ENCODE results near the gene KRT9. TPM values are rescaled to one million over a fixed set of nuclear protein-coding genes. Genes with fewer than 3 reads are reported as not detected.

KRT9 gene
- total and polyA plus RNA-seq, 4 donors: 0.11 TPM; not detected in 3

DNA sequence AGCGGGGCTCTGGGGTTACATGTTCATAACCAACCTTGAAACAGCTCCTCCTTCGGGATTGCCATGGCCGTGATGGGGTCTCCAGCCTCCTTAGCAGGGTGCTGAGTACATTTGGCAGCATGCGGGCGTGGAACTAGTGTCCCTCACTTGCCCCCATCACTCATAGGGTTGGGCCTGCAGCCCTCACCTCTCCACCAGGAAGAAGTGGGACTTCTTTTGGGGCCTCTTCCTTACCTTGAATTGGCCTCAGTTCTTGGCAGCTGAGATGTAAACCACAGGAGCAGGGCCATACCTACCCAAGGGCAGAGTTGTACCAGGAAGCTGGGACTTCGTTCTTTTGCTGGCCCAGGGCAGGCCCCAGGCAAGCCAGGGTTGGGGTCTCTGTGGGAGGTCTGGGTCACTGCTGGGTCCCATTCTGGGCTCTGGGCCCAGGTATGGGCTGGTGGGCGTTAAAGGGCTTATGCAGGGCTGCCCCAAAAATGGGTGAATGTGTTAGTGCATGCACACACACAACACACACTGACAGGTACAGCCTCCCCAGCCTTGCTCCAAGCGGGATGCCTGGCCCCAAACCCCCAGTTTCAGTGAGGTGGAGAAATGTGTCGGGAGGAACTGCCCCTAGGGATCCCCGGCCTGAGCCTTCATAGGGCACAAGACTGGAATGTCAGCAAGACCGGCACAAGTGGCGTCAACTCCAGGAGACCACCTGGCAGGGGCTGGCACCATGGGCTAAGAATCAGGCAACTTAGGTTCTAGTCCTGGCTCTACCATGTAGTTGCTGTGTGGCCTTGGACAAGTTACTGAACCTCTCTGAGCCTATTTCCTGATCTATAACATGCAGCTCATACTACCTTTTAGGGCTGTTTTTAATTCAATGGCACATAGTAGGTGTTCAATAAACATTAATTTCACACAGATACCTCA is 49.3 kb downstream of the KRT9 start:
- Histone ChIP-seq H3K27me3 (ENCODE audit: control insufficient read depth, insufficient read depth, low read length) (peaks cover 14% of the 10 kb centered on the region), H3K27ac (ENCODE audit: low read depth, low read length) (no peak overlapping the region), H3K36me3 (ENCODE audit: control insufficient read depth, insufficient read depth, low read length) (no peaks in the 10 kb centered on the region), H3K4me1 (ENCODE audit: control insufficient read depth, insufficient read depth, low read length) (peaks cover 22% of the 10 kb centered on the region), H3K4me3 (ENCODE audit: low read depth, low read length) (no peak overlapping the region), H3K9me3 (ENCODE audit: control insufficient read depth, insufficient read depth, low read length) (no peaks in the 10 kb centered on the region)
- no peak for DNase-seq (ENCODE audit: low read depth in 4 of 6, low spot score in 6 of 6)
- WGBS (ENCODE audit: insufficient coverage): 87% methylated on average over 10 of the region's 12 CpGs

DNA sequence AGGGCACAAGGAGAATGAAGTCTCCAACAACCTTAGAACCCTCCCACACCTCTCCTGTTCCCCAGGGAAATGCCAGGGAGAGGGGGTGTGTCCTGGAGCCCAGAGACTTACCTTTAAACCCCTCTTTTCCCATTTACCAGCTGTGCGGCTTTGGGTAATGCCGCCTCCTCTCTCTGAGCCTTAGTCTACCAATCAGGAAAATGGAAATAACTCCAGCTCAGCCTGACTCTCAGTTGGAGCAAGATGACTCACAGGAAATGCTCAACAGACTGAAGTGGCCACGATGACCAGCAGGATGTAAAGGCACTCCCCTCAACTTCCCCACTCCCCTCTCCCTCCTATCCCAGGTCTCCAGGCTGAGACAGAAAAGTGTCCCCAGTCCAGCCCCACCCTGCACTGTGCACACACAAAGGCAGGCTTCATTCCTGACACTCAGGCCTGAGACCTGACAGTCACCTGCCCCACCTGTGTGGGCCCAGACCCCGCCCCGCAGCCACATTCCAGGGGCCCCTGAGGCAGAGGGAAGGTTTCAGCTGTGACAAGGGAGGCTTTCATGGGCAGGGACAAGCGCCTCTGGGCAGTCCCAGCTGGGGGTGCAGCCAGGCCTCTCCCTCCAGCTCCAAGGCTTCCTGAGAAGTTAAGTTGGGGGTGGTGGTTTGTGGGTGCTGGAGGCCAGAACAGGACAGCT is 50.1 kb downstream of the KRT9 start:
- WGBS (ENCODE audit: insufficient coverage): 75% methylated on average over 6 of the region's 6 CpGs
- no peak for DNase-seq (ENCODE audit: low read depth in 4 of 6, low spot score in 6 of 6)

DNA sequence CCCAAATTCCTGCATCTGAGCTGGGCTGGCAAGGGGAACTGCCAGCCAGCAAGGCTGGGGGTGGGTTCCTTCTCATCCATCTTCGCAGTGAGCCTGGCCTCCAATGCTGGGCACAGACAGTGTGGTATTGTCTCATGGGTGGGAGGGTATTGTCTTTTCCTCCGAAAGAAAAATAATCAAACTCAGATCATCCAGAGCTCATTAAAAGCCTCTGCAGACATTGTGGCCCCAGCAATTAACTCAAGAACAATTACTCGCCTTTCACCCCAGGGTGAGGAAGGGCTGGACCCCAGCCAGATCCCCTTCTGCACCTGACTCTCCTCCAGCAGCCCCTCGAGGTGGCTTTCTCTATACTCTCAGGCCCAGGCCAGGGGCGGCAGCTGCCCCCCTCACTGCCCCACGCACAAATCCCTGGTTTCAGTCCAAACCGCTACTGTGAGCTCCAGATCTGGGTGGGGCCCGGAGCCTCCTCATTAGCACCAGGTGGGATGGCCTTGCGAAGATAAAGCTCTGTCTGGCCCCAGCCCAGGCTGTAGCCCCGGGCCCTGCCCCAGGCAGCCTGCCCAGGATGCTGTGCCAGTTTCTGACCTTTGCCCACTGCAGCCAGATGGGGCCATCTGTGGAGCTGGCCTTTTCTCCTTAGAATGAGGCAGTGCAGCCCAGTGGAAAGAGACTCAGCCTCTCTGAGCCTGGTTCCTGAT is 50.9 kb downstream of the KRT9 start:
- H3K27me3 ChIP-seq (ENCODE audit: control insufficient read depth, insufficient read depth, low read length): no peaks in the 10 kb centered on the region
- H3K9me3 ChIP-seq (ENCODE audit: control insufficient read depth, insufficient read depth, low read length): no peaks in the 10 kb centered on the region
- H3K27ac ChIP-seq (ENCODE audit: low read depth, low read length): no peak overlapping the region
- H3K4me1 ChIP-seq (ENCODE audit: control insufficient read depth, insufficient read depth, low read length): peaks cover 17% of the 10 kb centered on the region
- peak in 1 of 6 donors; percentile 25 for DNase-seq (ENCODE audit: low read depth in 4 of 6, low spot score in 6 of 6)
- H3K4me3 ChIP-seq (ENCODE audit: low read depth, low read length): no peak overlapping the region
- H3K36me3 ChIP-seq (ENCODE audit: control insufficient read depth, insufficient read depth, low read length): no peaks in the 10 kb centered on the region
- WGBS (ENCODE audit: insufficient coverage): 38% methylated on average over 8 of the region's 10 CpGs

More for the DNA sequence above, 50.1 kb downstream of the KRT9 start:
- Histone ChIP-seq H3K4me3 (ENCODE audit: low read depth, low read length) (no peak overlapping the region), H3K36me3 (ENCODE audit: control insufficient read depth, insufficient read depth, low read length) (no peaks in the 10 kb centered on the region), H3K27me3 (ENCODE audit: control insufficient read depth, insufficient read depth, low read length) (peaks cover 6% of the 10 kb centered on the region), H3K27ac (ENCODE audit: low read depth, low read length) (no peak overlapping the region), H3K9me3 (ENCODE audit: control insufficient read depth, insufficient read depth, low read length) (no peaks in the 10 kb centered on the region), H3K4me1 (ENCODE audit: control insufficient read depth, insufficient read depth, low read length) (peaks cover 17% of the 10 kb centered on the region)

DNA sequence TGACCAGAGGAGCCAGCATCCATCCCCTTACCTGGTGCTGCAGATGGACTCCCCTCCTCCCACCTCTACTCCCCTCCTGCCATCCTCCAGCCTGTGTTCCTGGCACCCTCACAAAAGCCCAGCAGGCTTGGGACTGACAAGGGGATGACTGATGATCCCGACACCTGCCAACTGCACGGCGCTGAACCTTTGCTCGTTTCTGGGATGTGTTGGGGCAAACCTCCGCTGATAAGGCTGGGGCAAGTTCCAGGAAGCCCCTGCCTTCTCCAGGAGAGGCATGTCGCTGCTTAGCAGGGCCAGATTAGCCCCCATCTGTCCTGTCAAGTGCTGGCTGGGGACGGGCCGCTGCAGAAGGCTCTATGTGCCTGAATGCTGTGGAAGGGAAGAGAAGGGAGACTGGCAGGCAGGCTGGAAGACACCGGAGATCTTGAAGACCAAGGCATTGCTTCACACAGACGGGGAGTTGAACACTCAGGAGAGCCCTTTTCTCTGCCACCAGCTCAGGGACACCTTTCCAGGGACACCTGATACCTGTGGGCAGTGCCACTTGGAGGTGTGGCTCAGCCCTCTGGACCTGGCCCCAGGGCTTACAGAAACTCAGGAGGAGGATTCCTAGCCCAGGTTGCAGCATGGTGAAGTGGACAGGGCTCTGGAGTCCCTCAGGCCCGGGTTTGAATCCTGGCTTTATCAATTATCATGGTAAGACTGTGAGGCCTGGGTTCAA is 52.2 kb downstream of the KRT9 start:
- H3K27ac ChIP-seq (ENCODE audit: low read depth, low read length): no peak overlapping the region
- 54% methylated on average over 10 of the region's 11 CpGs for WGBS (ENCODE audit: insufficient coverage)
- no peaks in the 10 kb centered on the region for H3K27me3 ChIP-seq (ENCODE audit: control insufficient read depth, insufficient read depth, low read length)
- peak in 2 of 6 donors; percentile 39 to 44 for DNase-seq (ENCODE audit: low read depth in 4 of 6, low spot score in 6 of 6)
- H3K4me1 ChIP-seq (ENCODE audit: control insufficient read depth, insufficient read depth, low read length): peaks cover 17% of the 10 kb centered on the region
- no peak overlapping the region for H3K4me3 ChIP-seq (ENCODE audit: low read depth, low read length)
- no peaks in the 10 kb centered on the region for H3K9me3 ChIP-seq (ENCODE audit: control insufficient read depth, insufficient read depth, low read length)
- H3K36me3 ChIP-seq (ENCODE audit: control insufficient read depth, insufficient read depth, low read length): no peaks in the 10 kb centered on the region

DNA sequence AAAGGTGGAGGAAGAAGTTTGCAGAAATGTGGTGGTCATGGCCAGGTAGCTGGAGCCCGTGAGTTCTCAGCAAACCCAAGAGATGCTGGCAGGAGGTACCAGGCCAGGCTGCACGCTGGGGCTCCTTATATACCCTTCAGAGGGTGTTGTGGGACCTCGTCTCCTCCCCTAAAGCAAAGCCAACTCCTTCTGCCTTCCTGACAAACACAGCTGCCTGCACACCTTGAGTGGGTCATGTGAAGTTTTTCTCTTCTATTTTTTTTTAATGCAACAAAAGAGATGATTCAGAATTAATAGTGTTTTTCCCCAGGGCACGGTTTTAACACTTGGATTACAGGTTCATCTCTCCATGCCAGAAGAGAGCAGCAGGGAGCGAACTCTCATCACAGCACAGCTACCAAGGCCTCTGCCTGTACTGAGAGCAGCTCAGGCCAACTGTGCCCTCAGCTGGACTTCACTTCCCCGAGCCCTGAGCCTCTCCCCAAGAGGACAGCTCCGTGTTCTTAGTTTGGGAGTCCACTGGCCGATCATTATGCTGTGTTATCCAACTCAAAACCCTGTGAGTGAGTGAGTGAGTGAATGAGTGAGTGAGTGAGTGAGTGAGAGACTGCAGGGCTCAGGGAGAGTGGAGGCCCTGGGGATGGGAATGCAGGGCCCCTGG is 52.9 kb downstream of the KRT9 start, which contains the start of gene KRT15:
Gene KRT15, minus strand, starts transcription at position 102 of the 661 bp plus-strand sequence. Its CDS starts 63 bp downstream, at position 39.
- Histone ChIP-seq H3K27ac (ENCODE audit: low read depth, low read length) (no peak within 1 kb of the TSS), H3K4me3 (ENCODE audit: low read depth, low read length) (no peak within 1 kb of the TSS), H3K36me3 (ENCODE audit: control insufficient read depth, insufficient read depth, low read length) (no peaks in the 10 kb centered on the region), H3K4me1 (ENCODE audit: control insufficient read depth, insufficient read depth, low read length) (peaks cover 15% of the 10 kb centered on the region), H3K27me3 (ENCODE audit: control insufficient read depth, insufficient read depth, low read length) (no peaks in the 10 kb centered on the region), H3K9me3 (ENCODE audit: control insufficient read depth, insufficient read depth, low read length) (no peaks in the 10 kb centered on the region)
- peak in 1 of 6 donors; percentile 51 for DNase-seq (ENCODE audit: low read depth in 4 of 6, low spot score in 6 of 6)
- WGBS (ENCODE audit: insufficient coverage): 67% methylated on average over 6 of the region's 8 CpGs

DNA sequence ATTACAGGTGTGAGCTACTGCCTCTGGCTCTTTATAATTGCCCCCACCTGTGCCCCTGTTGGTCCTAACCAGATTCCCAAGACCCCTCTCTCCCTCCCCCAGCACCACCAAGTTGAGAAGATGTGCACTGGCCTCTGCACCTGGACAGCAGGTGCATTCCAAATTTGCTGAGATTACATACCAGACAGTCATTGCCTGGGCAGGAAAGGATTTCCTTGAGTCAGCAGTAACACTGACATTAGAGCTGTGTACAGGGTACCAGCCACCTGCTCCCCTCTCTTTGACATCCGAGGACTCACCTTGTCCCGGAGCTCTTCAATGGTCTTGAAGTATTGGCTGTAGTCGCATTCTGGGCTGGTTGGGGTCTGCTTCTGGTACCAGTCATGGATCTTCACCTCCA is 53.8 kb downstream of the KRT9 start:
- Histone ChIP-seq H3K4me1 (ENCODE audit: control insufficient read depth, insufficient read depth, low read length) (peaks cover 10% of the 10 kb centered on the region), H3K27me3 (ENCODE audit: control insufficient read depth, insufficient read depth, low read length) (no peaks in the 10 kb centered on the region), H3K27ac (ENCODE audit: low read depth, low read length) (no peak overlapping the region), H3K9me3 (ENCODE audit: control insufficient read depth, insufficient read depth, low read length) (no peaks in the 10 kb centered on the region), H3K36me3 (ENCODE audit: control insufficient read depth, insufficient read depth, low read length) (no peaks in the 10 kb centered on the region), H3K4me3 (ENCODE audit: low read depth, low read length) (no peak overlapping the region)
- WGBS (ENCODE audit: insufficient coverage): 88% methylated on average over 3 of the region's 3 CpGs
- no peak for DNase-seq (ENCODE audit: low read depth in 4 of 6, low spot score in 6 of 6)

DNA sequence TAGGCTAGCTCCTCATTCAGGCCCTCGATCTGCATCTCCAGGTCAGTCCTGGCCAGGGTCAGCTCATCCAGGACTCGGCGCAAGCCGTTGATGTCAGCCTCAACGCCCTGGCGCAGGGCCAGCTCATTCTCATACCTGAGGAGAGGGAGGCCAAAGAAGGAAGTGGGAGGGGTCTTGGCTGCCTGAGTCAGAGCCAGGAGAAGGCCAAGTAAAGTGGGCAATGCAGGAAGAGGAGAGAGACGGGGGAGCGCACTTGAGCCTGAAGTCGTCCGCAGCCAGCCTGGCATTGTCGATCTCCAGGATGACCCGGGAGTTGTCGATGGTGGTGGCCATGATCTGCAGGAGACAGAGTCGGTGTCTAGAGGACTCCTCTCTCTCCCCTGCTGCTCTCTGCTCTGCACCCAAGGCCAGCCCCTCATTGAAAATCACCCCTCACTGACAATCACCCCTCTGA is 55.0 kb downstream of the KRT9 start:
- Histone ChIP-seq H3K36me3 (ENCODE audit: control insufficient read depth, insufficient read depth, low read length) (no peaks in the 10 kb centered on the region), H3K9me3 (ENCODE audit: control insufficient read depth, insufficient read depth, low read length) (no peaks in the 10 kb centered on the region), H3K4me3 (ENCODE audit: low read depth, low read length) (no peak overlapping the region), H3K27me3 (ENCODE audit: control insufficient read depth, insufficient read depth, low read length) (no peaks in the 10 kb centered on the region), H3K4me1 (ENCODE audit: control insufficient read depth, insufficient read depth, low read length) (peaks cover 10% of the 10 kb centered on the region), H3K27ac (ENCODE audit: low read depth, low read length) (no peak overlapping the region)
- 89% methylated on average over 12 of the region's 14 CpGs for WGBS (ENCODE audit: insufficient coverage)
- no peak for DNase-seq (ENCODE audit: low read depth in 4 of 6, low spot score in 6 of 6)

DNA sequence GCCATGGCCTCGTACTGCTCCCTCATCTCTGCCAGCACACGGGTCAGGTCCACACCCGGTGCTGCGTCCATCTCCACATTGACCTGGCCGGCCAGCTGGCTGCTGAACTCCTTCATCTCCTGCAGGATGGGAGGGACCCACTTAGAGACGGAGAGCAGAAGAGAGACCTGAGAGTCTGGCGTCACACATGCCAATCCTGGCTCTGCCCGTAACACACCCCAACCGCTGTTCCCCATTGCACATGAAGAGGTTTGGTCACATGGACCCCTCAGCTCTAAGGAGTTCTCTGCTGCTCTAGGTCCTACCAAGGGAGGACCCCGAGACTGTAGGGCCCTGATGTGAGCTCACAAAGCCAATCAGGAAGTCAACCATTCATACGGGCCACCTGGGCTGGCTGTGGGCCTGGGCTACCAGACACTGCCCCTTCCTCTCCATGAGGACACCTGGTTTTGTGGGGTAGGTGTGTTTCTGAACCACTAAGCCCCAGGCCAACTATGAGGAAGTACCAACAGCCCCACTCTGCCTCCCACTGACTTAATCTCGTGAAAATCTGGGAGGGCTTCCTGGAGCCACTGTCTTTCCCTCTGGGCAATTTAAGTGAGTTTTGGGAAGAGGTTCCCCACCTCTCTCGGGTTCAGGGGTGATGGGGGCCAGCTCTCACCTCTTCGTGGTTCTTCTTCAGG is 55.6 kb downstream of the KRT9 start:
- WGBS (ENCODE audit: insufficient coverage): 90% methylated on average over 13 of the region's 14 CpGs
- DNase-seq (ENCODE audit: low read depth in 4 of 6, low spot score in 6 of 6): no peak
- Histone ChIP-seq H3K36me3 (ENCODE audit: control insufficient read depth, insufficient read depth, low read length) (no peaks in the 10 kb centered on the region), H3K4me1 (ENCODE audit: control insufficient read depth, insufficient read depth, low read length) (peaks cover 10% of the 10 kb centered on the region), H3K4me3 (ENCODE audit: low read depth, low read length) (no peak overlapping the region), H3K9me3 (ENCODE audit: control insufficient read depth, insufficient read depth, low read length) (no peaks in the 10 kb centered on the region), H3K27ac (ENCODE audit: low read depth, low read length) (no peak overlapping the region), H3K27me3 (ENCODE audit: control insufficient read depth, insufficient read depth, low read length) (no peaks in the 10 kb centered on the region)

Measured in spinal cord (tissue), 10 donors.